Measurements from ENCODE around the gene PLEKHM2.

The PLEKHM2 gene

DNA sequence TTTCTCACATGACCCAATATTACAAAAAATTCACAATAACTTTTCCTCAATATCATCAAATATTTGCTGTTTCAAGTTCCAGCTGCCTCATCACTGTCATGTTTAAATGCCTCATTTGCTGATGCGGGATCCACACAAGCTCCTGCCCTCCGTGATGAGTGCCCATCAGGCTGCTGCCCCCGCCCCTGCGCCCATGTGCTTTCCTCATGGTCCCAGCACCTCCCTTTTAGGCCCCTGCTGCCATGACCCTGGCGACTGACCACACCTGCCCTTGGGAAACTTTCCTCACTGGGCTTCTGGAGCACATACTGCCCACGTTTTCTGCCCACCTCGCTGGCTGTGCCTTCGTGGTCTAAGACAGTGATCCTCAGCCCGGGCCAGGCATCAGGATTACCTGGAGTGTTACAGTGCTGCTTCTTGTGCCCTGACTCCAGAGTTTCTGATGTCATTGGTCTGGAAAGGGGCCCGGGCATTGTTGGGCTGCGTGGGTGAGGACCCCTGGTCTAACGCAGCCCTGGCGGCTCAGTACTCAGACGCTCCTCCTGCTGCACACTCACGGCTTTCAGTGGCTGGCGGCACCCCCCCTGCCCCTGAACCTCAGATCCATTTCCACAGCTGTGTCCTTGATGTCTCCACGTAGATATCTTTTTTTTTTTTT lies 20.5 kb downstream of the PLEKHM2 start:
- no peak for DNase-seq

DNA sequence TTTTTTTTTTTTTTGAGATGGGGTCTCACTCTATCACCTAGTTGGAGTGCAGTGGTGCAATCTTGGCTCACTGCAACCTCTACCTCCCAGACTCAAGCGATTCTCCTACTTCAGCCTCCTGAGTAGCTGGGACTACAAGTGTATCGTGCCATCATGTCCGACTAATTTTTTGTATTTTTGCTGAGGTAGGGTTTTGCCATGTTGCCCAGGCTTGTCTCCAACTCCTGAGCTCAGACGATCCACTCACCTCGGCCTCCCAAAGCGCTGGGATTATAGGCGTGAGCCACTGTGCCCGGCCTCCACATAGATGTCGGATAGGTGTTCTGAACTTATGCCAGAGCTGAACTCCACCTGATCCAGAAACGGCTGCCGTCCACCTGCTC lies 21.1 kb downstream of the PLEKHM2 start:
- no peak for DNase-seq

DNA sequence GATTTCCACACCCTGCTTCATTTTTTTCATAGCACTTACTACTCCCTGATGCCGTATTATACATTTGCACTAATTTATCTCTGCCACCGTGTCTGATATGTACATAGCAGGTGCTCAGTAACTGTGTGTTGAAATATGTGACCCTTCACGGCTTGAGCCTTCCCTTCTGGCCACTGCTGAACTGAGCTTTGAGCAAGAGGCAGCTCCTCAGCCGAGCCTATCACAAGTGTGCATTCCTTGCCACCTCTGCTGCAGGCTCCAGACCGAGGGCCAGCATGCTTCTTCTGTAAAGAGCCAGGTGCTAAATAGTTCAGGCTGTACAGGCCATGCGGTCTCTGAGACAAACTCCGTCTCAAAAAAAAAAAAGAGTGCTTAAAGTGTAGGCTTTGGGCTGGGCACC lies 22.6 kb downstream of the PLEKHM2 start:
- DNase-seq = no peak

DNA sequence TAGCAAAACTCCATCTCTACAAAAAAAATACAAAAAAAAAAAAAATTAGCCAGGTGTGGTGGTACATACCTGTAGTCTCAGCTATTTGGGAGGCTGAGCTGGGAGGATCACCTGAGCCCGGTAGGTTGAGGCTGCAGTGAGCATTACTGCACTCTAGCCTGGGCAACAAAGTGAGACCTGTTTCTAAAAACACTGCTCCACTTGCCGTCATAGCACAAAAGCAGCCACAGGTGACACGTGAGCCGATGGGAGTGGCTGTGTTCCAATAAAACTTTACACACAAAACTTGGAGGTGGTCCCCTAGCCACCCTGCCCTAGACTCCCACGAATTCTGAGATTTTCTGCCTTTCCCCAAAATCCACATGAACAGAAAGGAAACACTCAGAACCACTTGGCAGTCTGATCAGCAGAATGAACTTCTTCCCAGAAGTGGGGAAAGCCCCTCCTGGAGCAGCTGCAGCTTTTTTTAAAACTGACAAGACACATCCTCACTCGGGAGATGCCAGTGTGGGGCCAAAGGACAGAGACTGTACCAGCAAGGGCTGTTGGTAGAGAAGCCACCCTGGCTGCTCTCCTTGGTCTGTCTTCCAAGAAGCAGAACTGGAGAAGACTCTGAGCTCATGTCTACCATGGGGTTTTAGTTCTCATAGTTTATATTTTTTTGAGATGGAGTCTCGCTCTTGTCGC lies 23.3 kb downstream of the PLEKHM2 start:
- DNase-seq = no peak

DNA sequence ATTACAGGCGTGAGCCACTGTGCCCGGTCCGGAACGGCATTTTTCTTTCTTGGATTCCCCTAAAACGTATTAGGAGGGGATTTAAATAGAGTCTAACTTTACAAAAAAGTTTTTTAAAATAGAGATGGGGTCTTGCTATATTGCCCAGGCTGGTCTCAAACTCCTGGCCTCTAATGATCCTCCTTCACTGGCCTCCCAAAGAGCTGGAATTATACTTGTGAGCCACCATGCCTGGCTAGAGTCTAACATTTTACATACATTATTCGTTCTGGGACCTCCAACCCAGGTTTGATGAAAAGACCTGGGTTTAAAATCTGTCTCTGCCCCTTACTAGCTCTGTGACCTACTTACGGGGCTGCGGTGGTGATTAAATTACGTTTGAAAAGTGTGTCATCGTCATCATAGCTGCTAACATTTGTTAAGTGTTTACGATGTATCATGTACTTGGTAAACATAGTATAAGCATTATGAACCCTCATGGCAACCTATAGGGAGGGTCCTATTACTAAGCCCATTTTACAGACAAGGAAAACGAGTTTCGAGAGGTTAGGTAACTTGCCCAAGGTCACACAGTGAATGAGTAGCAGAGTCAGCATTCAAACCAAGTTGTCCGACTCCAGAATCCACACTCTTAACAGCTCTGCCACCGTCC lies 24.5 kb downstream of the PLEKHM2 start:
- DNase-seq = no peak

DNA sequence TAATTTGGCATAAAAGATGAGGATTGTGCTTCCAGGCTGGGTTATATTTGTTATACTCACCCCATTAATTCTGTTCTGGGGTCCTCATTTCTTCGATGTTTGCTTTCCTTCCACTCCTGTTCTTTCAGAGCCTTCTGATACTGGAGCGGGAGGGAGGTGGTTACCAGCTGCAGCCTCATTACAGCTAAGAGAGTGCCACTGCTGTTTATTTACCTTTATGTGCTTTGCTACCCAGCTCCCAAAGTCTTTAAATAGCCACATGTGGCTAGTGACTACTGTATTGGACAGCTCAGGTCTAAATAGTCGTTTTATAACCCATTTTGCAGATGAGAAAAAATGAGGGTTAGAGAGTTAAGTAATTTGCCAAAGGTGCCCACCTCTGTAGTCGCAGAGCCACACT lies 25.1 kb downstream of the PLEKHM2 start:
- no peak for DNase-seq

DNA sequence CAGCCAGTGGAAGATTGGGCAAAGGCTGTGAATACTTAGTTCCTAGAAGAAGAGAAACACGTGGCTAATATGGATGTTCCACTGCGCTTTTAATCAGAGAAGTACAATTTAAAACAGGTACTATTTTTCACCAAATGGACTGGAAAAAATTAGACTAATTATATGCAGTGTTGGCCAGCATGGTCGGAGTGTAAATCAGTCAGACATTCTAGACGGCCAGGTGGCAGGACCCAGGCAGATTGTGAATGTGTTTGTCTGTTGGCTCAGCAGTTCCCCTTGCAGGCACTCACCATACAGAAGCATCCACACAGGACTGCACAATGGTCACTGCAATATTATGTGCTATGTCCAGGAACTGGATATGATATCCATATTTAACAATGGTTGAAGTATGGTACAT lies 28.0 kb downstream of the PLEKHM2 start:
- DNase-seq = no peak

DNA sequence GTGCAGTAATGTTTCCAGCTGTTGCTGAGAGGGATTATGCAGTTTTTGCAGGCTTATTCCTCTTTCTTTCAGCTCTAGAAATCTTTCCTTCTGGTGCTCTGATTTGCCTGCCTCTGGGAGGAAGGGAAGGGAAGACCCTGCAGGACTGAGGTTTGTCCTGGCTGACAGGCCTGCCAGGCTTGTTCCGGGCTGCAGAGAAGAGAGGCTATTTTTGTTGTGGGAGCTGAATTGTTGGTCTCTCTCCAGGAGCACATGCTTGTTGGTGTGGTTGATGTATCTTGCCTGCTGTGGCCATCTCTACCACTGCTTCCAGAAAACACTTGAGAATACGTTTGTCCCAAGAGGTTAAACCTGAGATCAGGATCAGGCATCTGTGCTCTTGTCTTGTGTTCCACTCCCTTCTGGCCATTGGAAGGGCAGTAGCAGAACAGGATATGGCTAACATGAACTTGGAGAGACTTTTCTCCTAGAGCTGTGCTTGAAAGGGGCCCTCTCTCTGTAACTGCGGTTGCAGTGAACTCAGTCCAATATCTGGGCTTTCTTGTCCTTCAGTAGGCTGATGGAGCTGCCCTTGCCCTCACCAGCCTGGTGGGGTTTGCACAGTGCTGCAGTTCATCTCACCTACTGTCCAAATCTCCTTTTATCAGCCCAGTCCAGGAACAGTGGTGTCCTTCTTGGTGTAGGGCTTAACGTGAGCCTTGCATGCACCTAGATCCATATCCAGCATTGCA lies 30.5 kb downstream of the PLEKHM2 start:
- no peak for DNase-seq

DNA sequence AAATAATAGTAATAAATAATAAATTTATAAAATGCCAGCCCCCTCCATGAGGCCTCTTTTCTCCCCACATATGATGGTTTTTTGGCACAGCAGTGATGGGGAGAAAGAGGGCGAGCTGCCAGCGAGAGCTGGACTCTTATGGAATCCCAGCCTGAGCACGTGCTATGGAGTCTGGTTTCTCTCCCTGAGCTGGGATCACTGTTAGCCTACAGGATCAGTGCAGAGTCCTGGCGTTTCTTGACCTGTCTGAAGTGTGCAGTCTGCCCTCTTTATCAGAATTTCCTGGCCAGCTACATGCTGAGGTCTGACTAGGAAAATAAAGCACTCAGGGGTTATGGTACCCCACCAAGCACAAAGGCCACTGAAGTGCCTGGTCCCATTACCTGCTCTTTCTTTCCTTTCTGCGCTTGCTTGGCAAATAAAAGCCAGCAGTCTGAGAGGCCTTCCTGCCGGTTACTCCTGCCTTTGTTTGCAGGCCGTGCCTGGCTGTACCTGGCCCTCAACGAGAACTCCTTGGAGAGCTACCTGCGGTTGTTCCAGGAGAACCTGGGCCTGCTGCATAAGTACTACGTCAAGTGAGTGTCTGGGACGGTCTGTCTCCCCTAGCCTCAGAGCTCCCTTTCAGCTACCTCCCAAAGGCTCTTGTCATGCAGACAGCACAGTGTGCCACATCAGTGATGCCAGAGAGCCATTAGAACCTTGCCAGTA lies 33.5 kb downstream of the PLEKHM2 start:
- DNase-seq = no peak

DNA sequence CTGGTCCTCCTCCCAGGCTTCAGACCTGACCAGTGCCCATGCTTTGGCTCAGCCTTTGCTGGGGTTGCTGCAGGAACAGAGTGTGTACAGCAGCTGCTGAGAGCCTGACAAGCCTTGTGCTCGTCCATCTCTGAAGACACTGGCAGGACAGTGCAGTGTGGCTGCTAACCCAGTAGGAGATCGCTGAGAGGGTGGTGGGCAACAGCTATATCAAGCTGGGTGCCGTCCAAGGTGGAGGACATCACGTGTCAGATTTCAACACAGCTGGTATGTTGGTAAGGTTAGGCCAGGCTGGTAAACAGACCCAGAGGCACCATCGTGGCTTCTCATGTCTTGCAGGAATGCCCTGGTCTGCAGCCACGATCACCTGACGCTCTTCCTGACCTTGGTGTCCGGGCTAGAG lies 34.1 kb downstream of the PLEKHM2 start:
- DNase-seq = no peak

DNA sequence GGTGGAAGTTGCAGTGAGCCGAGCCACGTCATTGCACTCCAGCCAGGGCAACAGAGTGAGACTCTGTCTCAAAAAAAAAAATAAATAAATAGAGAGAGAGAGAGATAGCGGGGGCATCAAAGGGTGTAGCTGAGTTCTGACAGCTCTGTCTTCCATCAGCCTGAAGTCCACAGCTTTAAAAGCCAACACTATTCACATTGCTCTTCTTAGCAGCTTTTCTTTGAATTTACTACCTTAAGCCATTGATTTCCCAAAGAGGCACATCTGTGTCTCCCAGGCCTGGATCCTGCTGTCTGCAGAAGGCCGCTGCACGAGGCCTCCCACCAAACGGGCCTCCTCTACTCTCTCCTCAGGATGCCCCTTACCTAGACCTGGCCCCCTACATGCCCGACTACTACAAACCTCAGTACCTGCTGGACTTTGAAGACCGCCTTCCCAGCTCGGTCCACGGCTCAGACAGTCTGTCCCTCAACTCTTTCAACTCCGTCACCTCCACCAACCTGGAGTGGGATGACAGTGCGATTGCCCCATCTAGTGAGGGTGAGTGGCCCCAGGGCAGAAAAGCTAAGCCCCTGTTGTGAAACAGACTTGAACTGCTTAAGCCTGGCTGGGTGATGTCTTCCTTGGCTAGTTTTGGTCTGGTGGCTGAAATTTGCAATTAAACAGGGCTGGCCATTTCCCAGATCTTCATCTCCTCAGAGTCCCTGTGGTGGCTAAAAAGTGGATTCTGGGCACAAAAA lies 35.4 kb downstream of the PLEKHM2 start:
- no peak for DNase-seq

DNA sequence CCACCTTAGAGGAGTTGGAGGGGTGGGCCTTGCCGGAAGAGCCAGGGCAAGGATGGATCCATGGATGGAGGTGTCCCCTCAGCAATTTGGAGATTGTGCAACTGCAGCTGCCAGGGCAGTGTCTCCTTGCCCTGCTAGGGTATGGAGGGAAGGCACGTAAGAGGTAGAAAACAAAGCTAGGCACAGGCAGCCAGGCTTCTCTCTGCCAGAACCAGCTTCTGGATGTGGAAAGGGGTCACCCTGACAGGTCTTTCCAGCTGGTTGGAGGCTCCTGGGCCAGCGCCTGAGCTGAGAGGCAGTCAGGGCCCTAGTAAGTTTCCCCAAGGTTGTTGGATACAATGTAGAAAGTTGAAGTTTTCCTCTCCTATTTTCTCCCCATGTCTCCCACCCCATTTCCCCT lies 36.7 kb downstream of the PLEKHM2 start:
- DNase-seq = no peak

DNA sequence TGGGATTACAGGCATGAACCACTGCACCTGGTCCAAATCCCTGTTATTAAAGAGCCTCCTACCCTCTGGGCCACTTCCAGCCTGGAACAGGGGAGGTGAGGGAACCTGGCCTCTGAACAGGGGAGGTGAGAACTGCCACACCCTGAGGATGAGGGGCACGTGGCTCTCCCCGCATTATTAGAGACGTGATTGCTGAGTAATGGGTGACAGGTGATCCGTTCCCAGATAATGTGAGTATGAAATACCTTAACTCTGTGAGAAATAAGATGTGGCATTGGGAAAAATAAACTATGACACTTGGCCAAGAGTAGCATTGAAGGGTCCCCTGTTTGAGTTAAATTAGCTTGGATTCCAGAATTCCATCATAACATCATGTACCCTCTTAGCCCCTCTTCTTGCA lies 38.3 kb downstream of the PLEKHM2 start:
- no peak for DNase-seq

DNA sequence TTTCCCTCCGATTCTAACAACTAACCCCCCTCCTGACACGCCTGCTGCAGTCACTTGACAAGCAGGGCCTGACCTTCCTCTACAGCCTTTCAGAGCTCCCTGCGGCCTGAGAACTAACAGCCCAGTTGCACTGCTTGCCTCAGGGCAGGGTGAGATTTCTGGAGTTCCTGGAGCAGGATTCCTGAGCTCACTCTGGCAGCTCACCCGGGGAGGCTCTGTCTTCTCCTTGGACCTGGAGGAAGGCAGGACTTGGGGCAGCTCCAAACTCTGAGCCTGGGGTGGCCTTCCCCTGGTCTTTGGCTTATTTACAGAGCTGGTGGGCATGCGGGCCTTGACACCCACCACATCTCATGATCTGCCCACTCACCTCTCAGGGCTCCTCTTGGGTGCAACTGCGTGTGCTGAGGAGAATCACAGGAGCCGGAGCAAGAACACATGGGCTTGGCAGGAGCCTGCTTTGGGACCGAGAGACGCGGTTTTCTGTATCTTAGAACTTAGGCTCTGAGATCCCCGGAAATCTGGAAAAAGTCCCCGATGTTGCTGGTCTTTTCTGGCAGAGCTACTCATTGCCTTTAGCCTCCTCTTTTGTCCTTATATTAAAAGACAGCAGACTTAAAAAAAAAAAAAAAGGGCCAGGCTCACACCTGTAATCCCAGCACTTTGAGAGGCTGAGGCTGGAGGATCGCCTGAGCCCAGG lies 38.9 kb downstream of the PLEKHM2 start:
- no peak for DNase-seq

DNA sequence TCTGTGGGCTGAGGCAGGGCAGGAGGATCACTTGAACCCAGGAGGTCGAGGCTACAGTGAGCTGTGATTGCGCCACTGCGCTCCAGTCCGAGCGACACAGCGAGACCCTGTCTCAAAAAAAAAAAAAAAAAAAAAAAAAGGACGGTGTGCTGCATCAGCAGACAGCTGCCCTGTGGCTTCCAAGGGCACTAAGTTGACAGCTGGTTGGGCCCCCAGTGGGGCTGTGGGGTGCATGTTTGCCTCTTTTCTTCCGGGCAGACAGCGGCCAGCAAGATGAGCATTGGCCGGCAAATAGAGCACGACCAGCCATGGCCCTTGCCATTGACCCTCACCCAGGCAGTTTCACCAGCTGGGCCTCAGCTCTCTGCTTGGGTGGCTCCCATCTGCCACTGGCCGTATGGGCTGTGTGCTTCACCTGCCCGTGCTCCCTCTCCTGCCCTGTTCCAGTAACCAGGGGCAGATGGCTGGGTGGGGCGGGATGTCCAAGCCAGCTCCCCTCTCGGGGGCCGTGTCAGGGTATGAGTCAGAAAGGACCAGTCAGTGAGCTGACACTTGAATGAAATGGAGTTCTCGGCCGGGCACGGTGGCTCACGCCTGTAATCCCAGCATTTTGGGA lies 39.6 kb downstream of the PLEKHM2 start:
- no peak for DNase-seq

DNA sequence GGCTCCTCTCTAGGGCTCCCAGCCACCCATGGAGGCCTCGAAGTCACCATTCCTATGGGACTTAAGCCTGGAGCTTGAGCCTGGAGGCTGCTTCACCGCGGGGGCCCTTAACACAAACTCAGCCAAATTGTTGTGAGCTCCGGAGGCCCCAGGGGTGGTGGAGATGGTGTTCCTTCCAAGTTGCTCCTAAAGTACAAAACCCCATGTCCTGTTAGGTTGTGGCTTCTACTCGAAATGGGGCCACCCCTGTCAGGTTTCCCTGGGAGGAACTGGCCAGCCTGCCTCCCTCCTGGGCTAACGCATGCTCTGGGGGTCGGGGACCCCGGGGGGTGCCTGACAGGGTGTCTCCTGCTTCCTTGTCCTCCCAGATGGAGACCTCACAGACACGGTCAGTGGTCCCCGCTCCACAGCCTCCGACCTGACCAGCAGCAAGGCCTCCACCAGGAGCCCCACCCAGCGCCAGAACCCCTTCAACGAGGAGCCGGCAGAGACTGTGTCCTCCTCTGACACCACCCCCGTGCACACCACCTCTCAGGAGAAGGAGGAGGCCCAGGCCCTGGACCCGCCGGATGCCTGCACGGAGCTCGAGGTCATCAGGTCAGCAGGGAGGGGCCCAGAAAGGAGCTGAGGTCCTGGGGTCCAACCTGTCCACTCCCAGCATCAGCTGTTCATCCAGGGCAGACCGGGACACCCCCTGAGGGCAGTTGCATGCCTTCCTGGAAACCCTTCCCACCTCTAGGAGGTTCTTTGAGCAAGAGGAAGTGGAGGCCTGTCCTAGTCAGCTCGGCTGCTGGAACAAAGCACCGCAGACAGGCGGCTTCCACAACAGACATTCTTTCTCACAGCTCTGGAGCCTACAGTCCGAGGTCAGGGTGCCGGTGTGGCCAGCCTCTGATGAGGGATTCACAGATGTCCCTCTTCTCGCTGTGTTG lies 41.1 kb downstream of the PLEKHM2 start:
- no peak for DNase-seq

DNA sequence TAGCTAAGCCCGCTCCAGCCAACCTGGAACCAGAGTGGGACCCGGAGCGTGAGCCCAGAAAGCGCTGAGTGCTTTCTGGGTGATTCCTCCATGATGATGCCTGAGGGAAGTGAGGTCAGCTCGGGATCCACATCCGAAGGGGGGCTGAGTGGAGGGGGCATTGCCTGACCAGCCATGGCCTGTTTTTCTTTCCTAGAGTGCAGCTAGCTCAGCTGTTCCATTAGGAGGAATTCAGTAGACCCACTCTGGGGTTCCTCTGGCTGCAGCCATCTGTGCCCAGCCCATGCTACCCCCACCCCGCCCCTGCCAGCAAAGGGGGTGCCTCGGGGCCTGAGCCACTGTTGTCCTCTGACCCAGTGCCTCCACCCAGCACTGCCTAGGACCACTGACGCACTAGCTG lies 42.4 kb downstream of the PLEKHM2 start:
- DNase-seq = no peak

DNA sequence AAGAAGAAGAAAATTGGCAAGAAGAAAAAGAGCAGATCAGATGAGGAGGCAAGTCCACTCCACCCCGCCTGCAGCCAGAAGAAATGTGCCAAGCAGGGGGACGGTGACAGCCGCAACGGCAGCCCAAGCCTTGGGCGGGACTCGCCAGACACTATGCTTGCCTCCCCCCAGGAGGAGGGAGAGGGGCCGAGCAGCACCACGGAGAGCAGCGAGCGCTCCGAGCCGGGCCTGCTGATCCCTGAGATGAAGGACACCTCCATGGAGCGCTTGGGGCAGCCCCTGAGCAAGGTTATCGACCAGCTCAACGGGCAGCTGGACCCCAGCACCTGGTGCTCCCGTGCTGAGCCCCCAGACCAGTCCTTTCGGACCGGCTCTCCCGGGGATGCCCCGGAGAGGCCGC lies 42.9 kb downstream of the PLEKHM2 start:
- no peak for DNase-seq

DNA sequence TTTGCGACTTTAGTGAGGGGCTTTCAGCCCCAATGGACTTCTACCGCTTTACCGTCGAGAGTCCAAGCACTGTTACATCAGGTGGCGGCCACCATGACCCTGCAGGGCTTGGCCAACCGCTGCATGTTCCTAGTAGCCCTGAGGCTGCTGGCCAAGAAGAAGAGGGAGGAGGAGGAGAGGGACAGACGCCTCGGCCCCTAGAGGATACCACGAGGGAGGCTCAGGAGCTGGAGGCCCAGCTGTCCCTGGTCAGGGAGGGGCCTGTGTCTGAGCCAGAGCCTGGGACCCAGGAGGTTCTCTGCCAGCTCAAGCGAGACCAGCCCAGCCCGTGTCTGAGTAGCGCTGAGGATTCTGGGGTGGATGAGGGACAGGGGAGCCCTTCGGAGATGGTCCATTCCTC lies 43.3 kb downstream of the PLEKHM2 start:
- no peak for DNase-seq

DNA sequence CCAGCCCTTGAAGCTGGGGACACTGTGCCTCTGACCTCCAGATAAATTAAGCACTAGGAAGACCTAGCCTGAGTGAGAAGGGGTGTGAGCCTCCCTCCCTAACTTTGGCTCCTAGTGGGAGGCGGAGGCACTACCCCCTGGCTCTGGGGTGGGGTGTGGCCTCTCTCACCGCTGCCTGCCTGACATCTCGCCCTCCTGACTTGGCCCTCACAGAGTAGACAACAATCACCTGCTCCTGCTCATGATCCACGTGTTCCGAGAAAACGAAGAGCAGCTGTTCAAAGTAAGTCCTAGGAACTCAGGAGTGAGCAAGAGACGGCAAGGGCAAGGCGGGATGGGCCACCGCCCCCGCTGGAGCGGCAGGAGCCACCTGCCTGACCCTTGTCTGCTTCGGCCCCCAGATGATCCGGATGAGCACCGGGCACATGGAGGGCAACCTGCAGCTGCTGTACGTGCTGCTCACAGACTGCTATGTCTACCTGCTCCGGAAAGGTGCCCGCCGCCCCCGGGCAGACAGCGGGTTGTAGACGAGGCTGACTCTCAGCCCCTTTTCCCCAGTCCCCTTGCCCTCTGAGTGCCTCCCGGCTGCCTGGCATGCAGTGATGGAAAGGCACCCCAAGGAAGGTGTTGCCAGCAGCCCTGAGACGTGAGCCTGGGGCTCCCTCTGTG lies 43.9 kb downstream of the PLEKHM2 start:
- no peak for DNase-seq

Data from activated T-cell treated with anti-CD3 and anti-CD28 coated beads, Interleukin-2, amount 50 U/mL, for 48 hours (primary cell).